HepG2 (cell line): ENCODE measurements around the gene SLC12A9. TPM values are rescaled to one million over a fixed set of nuclear protein-coding genes. Genes with fewer than 3 reads are reported as not detected.

Experiments
- ATAC-seq: fragments of 200-7000 bp; cut with Tn5 transposase; 3 replicates; pipeline ENCODE4 v1.9.1; 2020; ENCODE audit warnings: mild to moderate bottlenecking, moderate library complexity
- BruUV-seq: library from RNA; stranded (reverse); fragments of 400-500 nt; replicated peaks from 2 replicates; lab custom pipeline; 2021; lab: Mats Ljungman, UMichigan
- CTCF ChIA-PET: fragments of 300-600 bp; formaldehyde crosslinking; extraction: SDS; loops from one replicate; lab custom pipeline; 2021; ENCODE audit warnings: low total read pairs, inconsistent platforms, low intra/inter-chr PET ratio; lab: Yijun Ruan, JAX
- POLR2A ChIA-PET: fragments of 350-600 bp; sonication (Branson Sonifier 250); formaldehyde crosslinking; loops from one replicate; lab custom pipeline; 2020; ENCODE audit warnings: antibody characterized with exemption, inconsistent platforms; lab: Yijun Ruan, JAX
- DNase-seq: peaks from one replicate; pipeline ENCODE4 v3.0.0-alpha.2; 2015; ENCODE audit warnings: low spot score
- FAIRE-seq: peaks from 3 replicates; lab custom pipeline; 2011; peaks lifted over from hg19 to GRCh38; lab: Jason Lieb, UNC
- H2AFZ ChIP-seq: one replicate; pipeline ENCODE4 v1.6.1; 2011; ENCODE audit warnings: low read length, inconsistent platforms
- H3K27ac ChIP-seq: fragments of 300-600 bp; 3 replicates; pipeline ENCODE4 v1.8.0; 2011; ENCODE audit warnings: mixed run types, mild to moderate bottlenecking, mixed read lengths, low read length, inconsistent platforms; ENCODE audit not compliant: insufficient read depth; ENCODE audit errors: extremely low read length
- H3K27me3 ChIP-seq, 2 experiments: fragments of 200-600 bp in 1 of 2; 2 replicates in 1 of 2; 3 replicates in 1 of 2; pipeline versions ENCODE4 v1.6.0 to v1.8.0; 2011; ENCODE audit warnings: low read length in 2 of 2, mild to moderate bottlenecking in 2 of 2, moderate library complexity in 2 of 2, inconsistent platforms in 1 of 2; ENCODE audit not compliant: insufficient read depth in 2 of 2, control insufficient read depth in 1 of 2
- H3K36me3 ChIP-seq, 2 experiments: fragments of 200-600 bp in 1 of 2; replicated peaks in 1 of 2; 2 replicates in 1 of 2; 3 replicates in 1 of 2; pipeline versions ENCODE4 v1.5.1 to v1.8.0; 2011; ENCODE audit warnings: low read length in 2 of 2, inconsistent platforms in 1 of 2; ENCODE audit not compliant: insufficient read depth in 2 of 2, control insufficient read depth in 1 of 2
- H3K4me1 ChIP-seq: 2 replicates; pipeline ENCODE4 v1.5.1; 2012; ENCODE audit warnings: low read length, inconsistent platforms; ENCODE audit not compliant: insufficient read depth
- H3K4me2 ChIP-seq: 2 replicates; pipeline ENCODE4 v1.6.0; 2011; ENCODE audit warnings: low read depth, low read length, inconsistent platforms
- H3K4me3 ChIP-seq, 3 experiments: fragments of 200-600 bp in 1 of 3; sonication (generic), shearing (Covaris generic) in 1 of 3; replicated peaks in 1 of 3; 2 replicates each; pipeline ENCODE4 v1.5.1; 2011 to 2016; ENCODE audit warnings: low read length in 3 of 3, inconsistent platforms in 2 of 3, low read depth in 2 of 3, mild to moderate bottlenecking in 2 of 3, control low read depth in 1 of 3, mixed read lengths in 1 of 3; ENCODE audit not compliant: insufficient read depth in 1 of 3
- H3K79me2 ChIP-seq: one replicate; pipeline ENCODE4 v1.6.1; 2011; ENCODE audit warnings: low read length, inconsistent platforms; ENCODE audit not compliant: insufficient read depth
- H3K9ac ChIP-seq: 2 replicates; pipeline ENCODE4 v1.6.0; 2011; ENCODE audit warnings: mild to moderate bottlenecking, low read depth, low read length, inconsistent platforms; ENCODE audit not compliant: insufficient read depth
- H3K9me3 ChIP-seq: 2 replicates; pipeline ENCODE4 v1.5.1; 2012; ENCODE audit warnings: mild to moderate bottlenecking, low read length
- H4K20me1 ChIP-seq: 2 replicates; pipeline ENCODE4 v1.6.0; 2011; ENCODE audit warnings: inconsistent platforms, mild to moderate bottlenecking, low read length, moderate library complexity; ENCODE audit not compliant: insufficient read depth
- CHD2 ChIP-seq: IDR thresholded peaks from 2 replicates; pipeline ENCODE4 v1.6.1; 2011; ENCODE audit warnings: low read depth, low read length, improper control_type of control experiment
- HNF4G ChIP-seq, 2 experiments: sonication (generic) in 1 of 2; formaldehyde crosslinking in 1 of 2; IDR thresholded peaks; 2 replicates each; pipeline versions ENCODE4 v1.4.0 to v1.6.1; 2011 to 2020; ENCODE audit warnings: borderline replicate concordance in 2 of 2, low read depth in 2 of 2, mild to moderate bottlenecking in 2 of 2, low read length in 1 of 2, missing genetic modification reagents in 1 of 2, moderate library complexity in 1 of 2
- KDM1A ChIP-seq: IDR thresholded peaks from 2 replicates; pipeline ENCODE4 v1.6.1; 2016; ENCODE audit warnings: missing compliant biosample characterization
- MED8 ChIP-seq: sonication (generic); formaldehyde crosslinking; IDR thresholded peaks from 2 replicates; pipeline ENCODE4 v1.8.1; 2023; ENCODE audit warnings: mild to moderate bottlenecking, missing genetic modification reagents; ENCODE audit not compliant: insufficient replicate concordance
- NFIB ChIP-seq: sonication (generic); formaldehyde crosslinking; IDR thresholded peaks from 2 replicates; pipeline ENCODE4 v1.9.0; 2021; ENCODE audit warnings: missing genetic modification reagents, mild to moderate bottlenecking, borderline replicate concordance
- PHF21A ChIP-seq: sonication (generic); formaldehyde crosslinking; IDR thresholded peaks from 2 replicates; pipeline ENCODE4 v1.5.0; 2020; ENCODE audit warnings: mild to moderate bottlenecking, missing genetic modification reagents
- SOX6 ChIP-seq, 2 experiments: fragments of 450-650 bp in 1 of 2; sonication (generic) in 1 of 2; formaldehyde crosslinking in 1 of 2; IDR thresholded peaks; 2 replicates each; pipeline versions ENCODE4 v1.4.0 to v1.6.1; 2017 to 2020; ENCODE audit warnings: antibody characterized with exemption in 1 of 2, mild to moderate bottlenecking in 1 of 2, missing genetic modification reagents in 1 of 2
- SRF ChIP-seq: IDR thresholded peaks from 2 replicates; pipeline ENCODE4 v1.6.1; 2011; ENCODE audit warnings: mild to moderate bottlenecking, low read depth, low read length, moderate library complexity
- STAT5B ChIP-seq: sonication (generic); formaldehyde crosslinking; IDR thresholded peaks from 2 replicates; pipeline ENCODE4 v1.4.0; 2020; ENCODE audit warnings: missing genetic modification reagents
- TEAD3 ChIP-seq: optimal IDR thresholded peaks from 2 replicates; pipeline ENCODE3; 2016; ENCODE audit warnings: borderline replicate concordance
- TOPORS ChIP-seq: sonication (generic); formaldehyde crosslinking; IDR thresholded peaks from 2 replicates; pipeline ENCODE4 v1.8.0; 2023; ENCODE audit warnings: mild to moderate bottlenecking, missing genetic modification reagents
- TSC22D2 ChIP-seq: sonication (generic); formaldehyde crosslinking; IDR thresholded peaks from 2 replicates; pipeline ENCODE4 v1.5.1; 2020; ENCODE audit warnings: missing genetic modification reagents, mild to moderate bottlenecking, borderline replicate concordance
- ZFX ChIP-seq: sonication (generic); formaldehyde crosslinking; IDR thresholded peaks from 2 replicates; pipeline ENCODE4 v1.4.0; 2020; ENCODE audit warnings: mild to moderate bottlenecking, low read depth, missing genetic modification reagents, moderate library complexity
- ZNF136 ChIP-seq: sonication (generic); formaldehyde crosslinking; IDR thresholded peaks from 2 replicates; pipeline ENCODE4 v1.8.1; 2022; ENCODE audit warnings: low read depth, mild to moderate bottlenecking, moderate library complexity, missing genetic modification reagents
- ZNF138 ChIP-seq: sonication (generic); formaldehyde crosslinking; IDR thresholded peaks from 2 replicates; pipeline ENCODE4 v1.5.0; 2020; ENCODE audit warnings: mild to moderate bottlenecking, low read depth, missing genetic modification reagents
- ZNF235 ChIP-seq: sonication (generic); formaldehyde crosslinking; IDR thresholded peaks from 2 replicates; pipeline ENCODE4 v1.8.1; 2023; ENCODE audit warnings: mild to moderate bottlenecking, missing genetic modification reagents, borderline replicate concordance
- ZNF30 ChIP-seq: sonication (generic); formaldehyde crosslinking; IDR thresholded peaks from 2 replicates; pipeline ENCODE4 v1.5.0; 2020; ENCODE audit warnings: mild to moderate bottlenecking, missing genetic modification reagents
- ZNF501 ChIP-seq: sonication (generic); formaldehyde crosslinking; IDR thresholded peaks from 2 replicates; pipeline ENCODE4 v1.5.1; 2020; ENCODE audit warnings: mild to moderate bottlenecking, moderate library complexity, missing genetic modification reagents
- ZNF547 ChIP-seq: sonication (generic); formaldehyde crosslinking; IDR thresholded peaks from 2 replicates; pipeline ENCODE4 v1.5.1; 2020; ENCODE audit warnings: mild to moderate bottlenecking, missing genetic modification reagents
- ZNF678 ChIP-seq: sonication (generic); formaldehyde crosslinking; IDR thresholded peaks from 2 replicates; pipeline ENCODE4 v1.4.0; 2020; ENCODE audit warnings: mild to moderate bottlenecking, missing genetic modification reagents
- ZNF703 ChIP-seq: sonication (generic); formaldehyde crosslinking; IDR thresholded peaks from 2 replicates; pipeline ENCODE4 v1.5.1; 2020; ENCODE audit warnings: missing genetic modification reagents, mild to moderate bottlenecking, moderate library complexity, borderline replicate concordance
- WGBS: methylation state at CpG from one replicate; pipeline ENCODE4 v1.1.6; 2017; ENCODE audit warnings: low lambda C conversion rate; 5-methylcytosine and 5-hydroxymethylcytosine counted together
- in situ Hi-C: cut with HindIII; loops from 2 replicates; pipeline ENCODE4 v1.10.0; 2017; ENCODE audit warnings: low pct_unique_long_range_greater_than_20kb; ENCODE audit not compliant: extremely low pct_ligation_motif_present
- intact Hi-C: fragments of 100-400 bp; cut with micrococcal nuclease; formaldehyde crosslinking; loops from one replicate; pipeline ENCODE4 v1.10.0; 2022; ENCODE audit not compliant: unreplicated experiment
- polyA plus RNA-seq, 8 experiments: library from polyadenylated mRNA; depleted of rRNA in 3 of 8; stranded (reverse) in 7 of 8; unstranded in 1 of 8; fragments of >200 nt; fragmentation: Illumina TruSeq in 4 of 8; extraction: Trizol in 4 of 8; gene quantifications; 2 replicates each; pipeline versions ENCODE4 v1.2.1 to v1.2.3, GENCODE V29; 2011 to 2016; ENCODE audit warnings: low read depth in 4 of 8, missing spikeins in 1 of 8, mixed read lengths in 1 of 8; ENCODE audit not compliant: insufficient read depth in 1 of 8
- total RNA-seq, 5 experiments: library from RNA; depleted of rRNA; stranded (reverse); fragments of >200 nt; fragmentation: Illumina TruSeq; extraction: Trizol; gene quantifications; 2 replicates each; pipeline ENCODE4 v1.2.3, GENCODE V29; 2016; ENCODE audit warnings: low read depth in 1 of 5
- TF ChIP-seq, protein P1 (sequence below): sonication (generic); formaldehyde crosslinking; IDR thresholded peaks from 2 replicates; pipeline ENCODE4 v1.5.1; 2020; ENCODE audit warnings: mild to moderate bottlenecking, missing genetic modification reagents, moderate library complexity
- TF ChIP-seq, protein P2 (sequence below): IDR thresholded peaks from 2 replicates; pipeline ENCODE4 v1.6.1; 2016; ENCODE audit warnings: low read depth, borderline replicate concordance
- TF ChIP-seq, protein P3 (sequence below): sonication (generic); formaldehyde crosslinking; IDR thresholded peaks from 2 replicates; pipeline ENCODE4 v1.8.0; 2022; ENCODE audit warnings: missing genetic modification reagents, mild to moderate bottlenecking, borderline replicate concordance

The SLC12A9 gene
- total and polyA plus RNA-seq, 2 of the 13 experiments (the other 11 are each of a cell fraction or from before 2014, with no cell fraction given) = 8.7 to 16.6 TPM

DNA sequence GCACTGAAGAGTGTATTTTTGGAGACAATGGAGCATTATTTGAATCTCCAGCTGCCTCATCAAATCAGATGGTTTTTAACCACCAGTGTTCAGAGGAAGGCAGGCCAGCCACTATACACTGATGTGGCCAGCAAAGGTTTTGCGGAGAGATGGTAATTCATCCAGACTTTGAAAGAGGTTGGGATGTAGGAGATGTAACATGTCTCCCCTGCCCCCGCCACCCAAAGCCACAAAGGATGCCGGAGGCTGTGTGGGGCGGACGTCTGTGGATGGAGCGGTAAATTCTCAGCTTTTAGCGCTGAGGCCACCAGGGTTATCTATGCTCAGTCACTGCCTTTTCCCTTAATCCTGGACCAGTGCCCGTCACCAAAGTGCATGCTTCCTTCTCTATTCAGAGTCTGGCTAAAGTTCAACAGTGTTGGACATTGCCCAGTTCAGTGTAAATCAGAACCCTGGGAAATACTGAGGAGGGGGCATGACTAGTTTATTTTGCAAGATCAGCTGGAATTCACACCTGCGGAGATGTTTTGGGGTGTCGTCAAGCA lies 11.0 kb downstream of the SLC12A9 start:
- H3K27ac ChIP-seq = peak overlapping the region; percentile 11
- H2AFZ ChIP-seq = no peak overlapping the region
- H3K36me3 ChIP-seq = peaks cover 6 to 10% of the 10 kb centered on the region in 2 experiments; a peak in 4 of 5 replicates
- ChIA-PET POLR2A (interaction anchor here (1.4 kb wide), 1 partner anchor 12 kb away, joined by 7 read pairs; the partner anchor contains the start of gene SRRT), CTCF (no interaction called here)
- H3K9ac ChIP-seq = no peak overlapping the region
- 29% methylated on average over 10 of the region's 10 CpGs for WGBS
- DNase-seq = peak; percentile 50
- H3K4me3 ChIP-seq = no peak overlapping the region
- ATAC-seq = peak; percentile 71
- no TSS peak for BruUV-seq
- in situ Hi-C loops = no loop called here
- no peaks in the 10 kb centered on the region for H4K20me1 ChIP-seq
- no peak overlapping the region for H3K4me2 ChIP-seq
- H3K4me1 ChIP-seq = peaks cover 19% of the 10 kb centered on the region
- FAIRE-seq = peak; percentile 77
- no peaks in the 10 kb centered on the region for H3K79me2 ChIP-seq
- no peaks in the 10 kb centered on the region for H3K27me3 ChIP-seq
- intact Hi-C loops = no loop called here
- no peaks in the 10 kb centered on the region for H3K9me3 ChIP-seq
- no peak; the same call in 1 of the 2 replicates for TF ChIP-seq ZNF501 (CRISPR knock-in tag)
- no peak for TF ChIP-seq STAT5B
- peak; percentile 77 for TF ChIP-seq PHF21A (CRISPR knock-in tag)
- no peak for TF ChIP-seq ZNF136
- TF ChIP-seq, protein P1, sequence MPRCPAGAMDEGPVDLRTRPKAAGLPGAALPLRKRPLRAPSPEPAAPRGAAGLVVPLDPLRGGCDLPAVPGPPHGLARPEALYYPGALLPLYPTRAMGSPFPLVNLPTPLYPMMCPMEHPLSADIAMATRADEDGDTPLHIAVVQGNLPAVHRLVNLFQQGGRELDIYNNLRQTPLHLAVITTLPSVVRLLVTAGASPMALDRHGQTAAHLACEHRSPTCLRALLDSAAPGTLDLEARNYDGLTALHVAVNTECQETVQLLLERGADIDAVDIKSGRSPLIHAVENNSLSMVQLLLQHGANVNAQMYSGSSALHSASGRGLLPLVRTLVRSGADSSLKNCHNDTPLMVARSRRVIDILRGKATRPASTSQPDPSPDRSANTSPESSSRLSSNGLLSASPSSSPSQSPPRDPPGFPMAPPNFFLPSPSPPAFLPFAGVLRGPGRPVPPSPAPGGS (CRISPR knock-in tag) = no peak
- no peak for TF ChIP-seq CHD2
- TF ChIP-seq ZNF703 = no peak
- no peak for TF ChIP-seq TSC22D2
- TF ChIP-seq NFIB (CRISPR knock-in tag) = no peak
- TF ChIP-seq TOPORS (CRISPR knock-in tag) = no peak
- TF ChIP-seq ZNF235 (CRISPR knock-in tag) = no peak
- no peak for TF ChIP-seq ZNF30 (CRISPR knock-in tag)
- no peak for TF ChIP-seq ZFX
- TF ChIP-seq ZNF547 (CRISPR knock-in tag) = no peak
- TF ChIP-seq SRF = no peak
- TF ChIP-seq, protein P2, sequence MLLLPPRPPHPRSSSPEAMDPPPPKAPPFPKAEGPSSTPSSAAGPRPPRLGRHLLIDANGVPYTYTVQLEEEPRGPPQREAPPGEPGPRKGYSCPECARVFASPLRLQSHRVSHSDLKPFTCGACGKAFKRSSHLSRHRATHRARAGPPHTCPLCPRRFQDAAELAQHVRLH (CRISPR knock-in tag) = no peak
- no peak for TF ChIP-seq KDM1A (CRISPR knock-in tag)
- peak; percentile 70 for TF ChIP-seq HNF4G (IDR thresholded peaks at IDR 0.05; ENCODE audit: borderline replicate concordance, low read depth, low read length)
- no peak for TF ChIP-seq HNF4G (CRISPR knock-in tag; IDR thresholded peaks at IDR 0.05; ENCODE audit: borderline replicate concordance, low read depth)
- TF ChIP-seq MED8 = no peak
- no peak for TF ChIP-seq ZNF138
- TF ChIP-seq TEAD3 (CRISPR knock-in tag) = peak; percentile 38
- TF ChIP-seq SOX6 (IDR thresholded peaks at IDR 0.05) = no peak
- 0 out of 2 replicates have a peak, but pooled peaks have one; percentile 17 for TF ChIP-seq SOX6 (CRISPR knock-in tag; IDR thresholded peaks at IDR 0.05)
- no peak for TF ChIP-seq ZNF678 (CRISPR knock-in tag)
- TF ChIP-seq, protein P3, sequence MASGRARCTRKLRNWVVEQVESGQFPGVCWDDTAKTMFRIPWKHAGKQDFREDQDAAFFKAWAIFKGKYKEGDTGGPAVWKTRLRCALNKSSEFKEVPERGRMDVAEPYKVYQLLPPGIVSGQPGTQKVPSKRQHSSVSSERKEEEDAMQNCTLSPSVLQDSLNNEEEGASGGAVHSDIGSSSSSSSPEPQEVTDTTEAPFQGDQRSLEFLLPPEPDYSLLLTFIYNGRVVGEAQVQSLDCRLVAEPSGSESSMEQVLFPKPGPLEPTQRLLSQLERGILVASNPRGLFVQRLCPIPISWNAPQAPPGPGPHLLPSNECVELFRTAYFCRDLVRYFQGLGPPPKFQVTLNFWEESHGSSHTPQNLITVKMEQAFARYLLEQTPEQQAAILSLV = no peak
